Endometrium (tissue), 2 donors: ENCODE results near the gene ACOT7.

ENCODE experiments used
- FAIRE-seq: peaks from 2 replicates; lab custom pipeline; 2012; peaks lifted over from hg19 to GRCh38; lab: Jason Lieb, UNC
- donor health status: control.
- donor health status: control.

Gene ACOT7

DNA sequence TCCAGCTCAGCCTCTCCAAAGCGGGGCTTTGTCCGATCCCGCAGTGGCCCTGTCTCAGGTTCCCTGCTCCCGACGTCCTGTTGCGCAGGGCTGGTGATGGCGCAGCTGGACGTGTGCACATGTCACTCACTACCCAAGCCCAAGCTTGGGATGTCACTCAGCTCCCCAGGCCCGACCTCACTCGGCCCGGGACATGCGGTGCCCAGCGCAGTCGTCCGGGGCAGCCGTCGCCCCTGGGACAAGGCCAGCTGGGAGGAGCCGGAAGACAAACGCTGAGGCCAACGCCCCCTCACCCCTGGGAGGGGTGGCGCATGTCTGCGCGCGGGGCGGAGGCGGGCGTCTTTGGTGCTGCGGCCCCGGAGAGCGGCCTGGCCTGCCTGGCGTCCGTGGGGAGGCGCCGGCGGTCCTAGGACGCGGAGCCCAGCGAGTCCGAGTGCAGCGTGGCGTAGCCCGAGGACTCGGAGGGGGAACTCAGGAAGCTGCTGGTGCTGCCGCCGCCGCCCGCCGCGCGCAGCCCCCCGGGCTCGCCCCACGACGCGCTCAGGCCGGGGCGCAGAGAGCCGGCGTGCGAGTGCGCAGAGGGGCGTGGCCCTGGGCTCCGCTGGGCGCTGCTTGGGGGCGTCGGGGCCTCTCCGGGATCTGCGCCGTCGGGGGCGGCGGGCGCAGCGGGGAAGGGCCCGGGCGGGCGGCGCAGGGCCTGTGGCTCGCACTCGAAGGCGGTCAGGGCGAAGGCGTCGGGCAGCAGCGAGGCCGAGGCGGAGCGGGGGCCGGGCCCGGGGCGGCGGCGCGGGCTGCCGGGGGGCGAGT, 144.4 kb downstream of the ACOT7 start:
- FAIRE-seq: no peak

DNA sequence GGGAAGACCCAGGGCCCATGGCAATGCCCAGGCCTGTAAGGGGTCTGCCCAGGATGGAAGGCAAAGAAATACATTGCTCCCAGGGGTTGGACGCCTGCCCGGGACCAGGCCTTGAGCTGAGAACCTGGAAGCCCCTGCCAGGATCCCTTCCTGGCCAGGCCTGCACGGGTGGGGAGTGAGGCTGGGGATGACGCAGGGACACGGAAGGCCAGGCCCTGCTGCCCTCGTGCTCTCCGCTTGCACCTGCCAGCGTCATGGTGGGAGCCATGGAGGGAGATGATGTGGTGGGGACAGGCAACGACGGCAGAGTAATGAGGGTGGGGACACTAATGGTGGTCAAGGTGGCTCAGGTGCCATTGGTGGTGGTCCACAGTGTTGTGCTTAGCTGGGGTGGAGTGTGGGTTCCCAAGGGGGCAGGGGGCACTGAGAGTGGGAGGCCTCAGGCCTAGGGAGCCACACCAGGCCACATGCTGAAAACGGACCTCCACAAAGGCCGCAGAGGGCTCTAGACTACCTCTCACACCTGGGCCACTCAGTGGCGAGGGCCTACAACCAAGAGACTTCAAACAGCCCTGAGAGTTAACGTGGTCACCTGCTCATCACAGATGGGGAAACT, 145.3 kb downstream of the ACOT7 start:
- no peak for FAIRE-seq

DNA sequence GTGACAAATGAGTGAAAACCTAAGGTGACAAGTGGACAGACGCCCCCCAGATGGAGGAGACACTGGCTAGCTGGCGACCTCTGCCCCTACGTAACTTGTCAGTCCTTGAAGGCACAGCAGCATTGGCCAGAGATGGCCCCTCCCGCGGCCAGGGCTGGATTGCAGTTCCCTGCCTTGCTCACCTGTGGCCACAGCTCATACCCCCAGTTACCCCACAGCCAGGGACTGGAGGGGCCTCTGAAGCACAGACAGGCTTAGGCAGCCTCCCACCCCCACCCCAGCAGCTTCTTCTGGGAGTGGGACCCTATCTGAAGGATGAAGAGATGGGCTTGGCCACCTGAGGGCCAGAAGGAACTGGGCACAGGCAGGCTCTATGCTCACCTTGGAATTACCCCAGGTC, 145.9 kb downstream of the ACOT7 start:
- FAIRE-seq: no peak

DNA sequence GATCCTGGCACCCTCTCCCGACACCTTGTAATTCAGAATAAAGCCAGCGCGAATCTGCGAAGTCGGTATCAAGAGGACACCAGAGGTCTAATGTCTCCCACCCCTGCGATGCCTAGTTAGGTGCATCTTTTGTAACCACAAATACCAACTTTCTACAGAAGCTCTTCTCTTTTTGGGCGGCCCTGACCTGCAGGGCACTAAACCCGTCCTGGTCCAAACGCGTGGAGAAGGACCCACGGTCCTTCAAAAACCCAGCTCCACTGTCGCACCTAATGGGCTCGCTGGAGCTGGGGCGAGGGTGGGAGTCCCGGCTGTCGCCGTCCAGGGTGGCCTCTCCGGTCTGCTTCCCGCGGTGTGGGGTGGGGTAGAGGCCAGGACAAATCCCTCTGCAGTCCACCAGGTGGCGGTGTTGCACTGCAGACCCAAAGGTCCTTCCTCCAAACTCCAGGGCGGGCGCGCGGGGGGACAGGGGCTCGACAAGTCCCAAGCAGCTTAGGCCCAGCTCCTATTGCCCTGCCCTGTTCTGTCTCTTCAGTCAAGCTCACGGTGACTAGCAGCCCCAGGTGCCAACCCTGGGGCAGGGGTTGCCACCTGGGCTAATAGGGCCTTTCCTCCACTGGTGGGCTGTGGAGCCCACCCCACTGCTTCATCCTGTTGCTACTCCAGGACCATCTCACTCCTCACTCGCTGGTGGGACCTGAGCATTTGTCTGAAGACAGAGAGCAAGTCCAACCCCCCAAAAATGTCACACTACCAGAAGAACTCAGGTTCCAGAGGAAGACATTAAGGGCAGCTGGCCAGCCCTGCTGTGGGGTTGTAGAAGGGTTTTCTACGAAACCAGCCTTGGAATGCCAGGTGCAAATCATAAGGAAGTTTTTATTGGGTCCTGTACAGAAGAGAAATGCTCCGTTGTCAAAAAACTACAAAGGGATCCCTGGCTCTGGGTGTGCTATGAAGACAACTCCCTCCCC, 146.8 kb downstream of the ACOT7 start:
- FAIRE-seq: no peak

DNA sequence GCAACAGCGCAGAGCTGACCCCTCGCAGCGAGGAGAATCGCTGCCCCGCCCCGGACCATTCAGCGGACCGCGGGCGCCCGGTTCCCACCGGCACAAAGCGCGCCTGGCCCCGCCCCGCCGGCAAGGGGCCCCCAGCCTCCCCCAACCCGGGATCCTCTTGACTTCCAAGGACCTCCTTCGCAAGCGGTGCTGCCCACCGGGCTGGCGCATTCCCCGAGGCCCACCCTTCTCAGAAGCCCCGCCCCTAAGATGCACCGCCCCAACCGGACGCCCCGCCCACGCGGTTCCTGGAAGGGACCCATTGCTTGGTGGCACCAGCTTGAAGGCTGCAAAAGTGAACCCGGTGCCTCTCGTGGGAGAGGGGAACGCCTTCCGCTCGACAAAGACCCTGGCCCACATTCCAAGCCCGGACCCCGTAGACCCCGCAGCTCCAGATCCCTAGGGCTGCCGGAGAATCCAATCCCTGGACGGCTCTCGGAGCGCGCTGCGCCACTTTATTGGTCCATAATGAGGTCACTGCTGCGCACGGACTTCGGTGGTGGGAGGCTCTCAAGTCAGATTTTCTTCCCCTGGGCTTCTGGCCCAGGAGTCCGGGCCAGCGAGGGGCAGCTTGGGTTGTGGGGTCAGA, 147.6 kb downstream of the ACOT7 start:
- FAIRE-seq: no peak

DNA sequence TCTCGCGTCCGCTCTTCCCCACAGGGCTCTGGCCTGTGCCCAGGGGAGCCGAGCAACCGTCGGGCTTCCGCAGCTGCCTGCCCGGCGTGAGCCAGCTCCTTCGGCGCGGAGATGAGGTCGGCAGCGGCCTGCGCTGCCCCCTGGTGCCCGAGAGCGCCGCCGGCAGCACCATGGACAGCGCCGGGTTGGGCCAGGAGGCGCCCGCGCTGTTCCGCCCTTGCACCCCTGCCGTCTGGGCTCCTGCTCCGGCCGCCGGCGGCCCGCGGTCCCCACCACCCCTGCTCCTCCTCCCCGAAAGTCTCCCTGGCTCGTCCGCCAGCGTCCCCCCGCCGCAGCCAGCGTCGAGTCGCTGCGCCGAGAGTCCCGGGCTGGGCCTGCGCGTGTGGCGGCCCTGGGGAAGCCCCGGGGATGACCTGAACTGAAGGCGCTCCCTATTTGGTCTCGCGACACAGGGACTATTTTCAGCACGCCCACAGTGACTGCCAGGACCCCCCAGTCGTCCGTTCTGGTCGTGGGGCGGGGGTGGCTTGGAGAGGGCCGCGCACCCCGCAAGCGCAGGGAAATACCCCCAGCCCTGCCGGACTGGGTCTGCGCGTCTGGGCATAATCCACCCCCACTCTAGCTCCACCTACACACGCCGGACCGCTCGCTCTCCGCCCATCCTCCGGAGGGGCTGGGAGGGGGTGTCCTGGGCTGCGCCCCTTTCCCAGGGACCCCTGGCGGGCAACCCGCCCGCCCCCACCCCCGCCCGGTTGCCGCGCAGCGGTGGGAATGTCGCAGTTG, 148.3 kb downstream of the ACOT7 start:
- FAIRE-seq: no peak

DNA sequence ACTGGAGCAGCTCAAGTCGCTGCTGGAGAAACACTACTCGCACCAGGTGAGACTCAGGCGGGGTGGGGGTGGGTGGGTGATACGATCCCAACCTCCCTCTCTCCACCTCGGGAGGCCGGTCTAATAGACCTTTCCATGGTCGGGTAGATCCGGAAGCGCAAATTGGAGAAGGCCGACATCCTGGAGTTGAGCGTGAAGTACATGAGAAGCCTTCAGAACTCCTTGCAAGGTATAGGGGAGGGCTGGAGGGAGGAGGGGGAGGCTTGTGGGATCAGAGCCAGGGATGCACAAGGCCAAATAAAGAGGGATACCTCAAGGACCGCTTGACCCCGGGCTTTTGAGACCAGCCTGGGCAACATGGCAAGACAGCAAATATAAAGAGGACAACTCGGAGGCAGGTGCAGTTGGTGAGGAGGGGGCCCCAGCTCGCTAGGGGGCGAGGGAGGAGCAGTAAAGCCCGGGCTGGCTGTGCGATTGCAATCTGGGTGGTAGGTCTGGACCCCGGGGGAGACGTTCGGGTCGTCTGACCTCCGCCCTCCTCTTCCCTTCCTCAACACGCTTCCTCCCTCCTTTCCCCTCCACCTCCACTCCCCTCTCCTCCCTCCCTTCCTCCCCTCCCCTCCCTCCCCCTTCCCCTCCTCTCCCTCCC, 149.0 kb downstream of the ACOT7 start:
- FAIRE-seq: no peak

DNA sequence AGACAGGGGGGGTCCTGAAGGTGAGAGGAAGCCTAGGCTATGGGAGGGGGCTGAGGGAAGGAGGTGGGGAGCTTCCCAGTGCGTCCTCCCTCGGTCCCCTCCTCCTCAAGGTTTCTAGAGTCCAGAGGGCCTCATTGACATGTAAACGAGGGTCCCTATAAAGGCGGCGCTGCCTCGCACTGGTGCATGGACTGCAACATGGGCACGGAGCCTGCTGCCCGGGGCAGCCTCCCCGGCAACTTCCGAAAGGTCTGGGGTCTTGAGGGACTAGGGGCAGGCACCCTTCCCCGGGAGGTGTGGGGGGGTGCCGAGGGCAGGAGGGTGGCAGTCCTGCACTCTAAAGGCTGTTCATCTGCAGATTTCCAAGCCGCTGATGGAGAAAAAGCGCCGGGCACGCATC, 149.6 kb downstream of the ACOT7 start, which contains the start of gene HES3:
TSS of gene HES3 (plus strand) at position 187 of the 400 bp plus-strand sequence. CDS start at position 374, 187 bp downstream.
- no peak for FAIRE-seq

DNA sequence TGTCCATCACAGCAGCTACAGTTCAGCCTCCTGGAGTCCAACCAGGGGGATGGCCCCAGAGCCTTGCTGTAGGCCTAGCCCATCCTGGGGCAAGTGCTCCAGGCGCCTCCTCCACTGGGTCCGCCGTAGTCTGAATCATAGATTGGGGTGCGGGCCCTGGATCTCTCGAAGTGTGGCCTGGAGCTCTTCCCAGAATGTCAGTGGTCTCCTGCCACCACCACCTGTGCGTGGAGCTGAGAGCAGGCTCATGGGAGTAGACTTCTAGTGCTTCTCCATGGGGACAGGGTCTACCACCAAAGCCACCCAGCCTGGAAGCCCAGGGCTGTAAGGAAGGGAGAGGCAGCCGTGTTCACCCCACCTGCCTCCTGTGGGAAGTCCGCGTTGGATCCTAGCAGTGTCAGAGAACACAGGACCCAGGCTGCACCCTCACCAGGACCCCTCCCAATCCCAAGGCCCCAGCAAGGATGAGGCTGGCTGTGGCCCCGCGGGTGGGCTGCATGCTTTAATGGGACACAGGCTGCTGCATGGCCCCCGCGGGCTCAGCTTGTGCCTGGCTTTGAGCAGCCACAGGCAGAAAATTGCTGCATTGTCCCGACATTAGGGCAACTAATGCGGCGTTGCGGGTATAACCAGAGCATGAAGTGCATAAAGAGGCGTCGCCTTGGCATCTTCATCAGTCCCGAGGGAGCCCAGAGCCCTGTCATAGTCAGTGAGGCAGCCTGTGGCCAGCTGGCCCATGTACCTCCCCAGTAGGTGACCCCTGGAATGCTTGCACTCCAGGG, 150.3 kb downstream of the ACOT7 start:
- FAIRE-seq: no peak

DNA sequence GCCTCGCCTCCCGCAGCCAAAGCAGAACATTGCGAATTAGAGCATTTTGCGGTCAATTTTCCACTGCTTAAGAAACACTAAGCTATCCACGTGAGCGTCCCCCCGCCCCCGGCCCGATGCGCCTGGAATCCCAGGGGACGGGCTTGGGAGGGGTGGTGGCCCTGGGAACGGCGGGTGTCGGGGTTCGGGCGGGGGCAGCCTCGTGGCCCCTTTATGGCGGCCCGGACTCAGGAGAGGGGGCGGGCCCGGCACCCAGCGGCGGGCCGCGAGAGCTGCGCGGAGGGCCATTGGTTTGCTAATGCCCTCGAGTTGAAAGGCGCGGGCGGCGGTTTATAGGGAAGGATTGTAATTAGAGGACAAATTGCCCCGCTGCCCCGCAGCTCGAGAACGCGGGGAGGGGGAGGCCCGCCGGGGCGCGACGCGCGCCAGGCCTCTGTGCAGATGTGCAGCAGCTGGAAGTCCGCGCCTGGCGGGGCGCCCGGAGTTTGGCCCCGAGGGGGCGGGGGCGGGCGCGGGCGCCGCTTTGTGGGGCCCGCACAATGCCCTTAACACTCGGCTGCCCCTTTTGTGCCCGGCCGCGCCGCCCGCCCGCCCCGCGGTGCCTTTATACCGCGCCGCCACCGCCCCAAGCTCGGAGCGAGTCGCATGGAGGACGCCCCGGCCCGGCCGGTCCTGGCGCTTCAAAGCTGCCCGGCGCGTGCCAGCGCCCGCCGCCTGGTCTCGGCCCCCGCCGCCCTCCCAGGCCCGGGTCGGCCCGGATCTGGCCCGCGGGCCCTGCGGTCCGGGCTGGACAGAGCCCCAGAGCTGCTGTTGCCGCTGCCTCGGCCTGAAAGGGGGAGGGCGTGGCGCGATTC, 151.5 kb downstream of the ACOT7 start:
- no peak for FAIRE-seq

DNA sequence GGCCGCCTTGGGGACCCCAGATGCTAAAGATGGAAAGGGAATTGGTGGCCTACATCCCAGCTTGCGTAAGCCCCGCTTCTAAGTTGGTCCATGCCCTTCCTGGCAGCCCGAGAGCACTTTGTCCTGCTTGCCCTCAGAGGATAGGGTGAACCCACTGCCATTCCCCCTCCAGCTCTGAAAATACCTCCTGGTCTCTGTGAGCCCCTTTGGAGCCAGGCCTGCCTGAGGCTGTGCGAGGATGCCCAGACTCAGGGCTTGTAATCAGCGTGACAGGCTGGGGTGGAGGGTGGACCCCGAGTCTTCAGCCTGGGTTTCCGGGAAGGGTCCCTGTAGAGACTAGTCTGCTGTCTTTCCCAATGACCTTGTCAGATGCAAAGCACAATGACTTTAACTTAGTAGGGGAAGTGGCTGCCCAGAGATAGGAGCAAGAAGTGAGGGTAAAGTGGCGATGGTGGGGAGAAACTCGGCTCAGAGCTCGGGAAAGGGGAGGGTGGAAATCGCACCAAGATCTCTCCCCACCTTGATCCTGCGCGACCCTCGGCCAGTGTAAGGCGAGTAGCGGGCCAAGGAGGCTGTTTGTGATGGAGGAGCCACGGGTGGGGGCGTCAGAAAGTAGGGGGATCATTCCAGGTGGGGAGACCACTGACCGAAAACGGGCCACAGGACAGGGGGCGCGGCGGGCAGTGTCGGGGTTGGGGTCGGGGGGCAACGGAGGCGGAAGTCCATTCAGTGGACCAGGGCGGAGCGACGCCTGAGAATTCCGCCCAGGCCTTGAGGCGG, 152.3 kb downstream of the ACOT7 start:
- FAIRE-seq: no peak

DNA sequence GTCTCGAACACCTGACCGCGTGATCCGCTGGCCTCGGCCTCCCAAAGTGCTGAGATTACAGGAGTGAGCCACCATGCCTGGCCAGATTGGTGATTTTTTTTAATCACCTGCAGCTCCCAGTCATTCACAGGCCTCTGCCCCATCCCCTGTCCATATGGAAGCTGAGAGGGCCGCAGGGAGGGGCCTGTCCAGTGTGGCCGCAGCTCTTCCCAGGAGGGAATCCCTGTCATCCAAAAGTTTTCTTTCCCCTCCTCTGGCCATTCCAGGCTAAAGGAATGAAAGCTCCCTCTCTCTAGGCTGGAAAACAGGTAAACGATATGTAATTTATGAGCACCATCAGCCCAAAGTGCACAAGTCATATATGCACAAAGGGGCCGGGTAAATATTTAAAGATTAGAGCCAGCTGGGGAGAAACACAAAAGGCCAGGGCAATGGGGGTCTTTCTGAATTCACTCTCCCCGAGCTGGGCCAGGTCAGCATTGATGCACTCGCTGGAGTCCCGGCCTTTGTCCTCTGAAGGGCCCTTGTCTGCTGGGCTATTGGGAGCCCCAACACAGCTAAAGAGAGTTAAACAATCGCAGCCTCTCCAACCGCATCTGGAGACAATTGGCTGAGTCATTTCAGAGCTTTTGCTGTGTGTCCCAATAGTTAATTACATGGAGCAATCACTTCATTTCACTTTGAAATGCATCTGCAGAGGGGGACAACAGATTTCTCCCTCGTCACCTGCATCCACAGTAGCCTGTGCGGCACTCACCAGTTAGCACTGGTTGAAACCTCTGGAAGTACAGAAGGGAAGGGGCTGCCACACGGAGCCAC, 153.4 kb downstream of the ACOT7 start:
- no peak for FAIRE-seq

DNA sequence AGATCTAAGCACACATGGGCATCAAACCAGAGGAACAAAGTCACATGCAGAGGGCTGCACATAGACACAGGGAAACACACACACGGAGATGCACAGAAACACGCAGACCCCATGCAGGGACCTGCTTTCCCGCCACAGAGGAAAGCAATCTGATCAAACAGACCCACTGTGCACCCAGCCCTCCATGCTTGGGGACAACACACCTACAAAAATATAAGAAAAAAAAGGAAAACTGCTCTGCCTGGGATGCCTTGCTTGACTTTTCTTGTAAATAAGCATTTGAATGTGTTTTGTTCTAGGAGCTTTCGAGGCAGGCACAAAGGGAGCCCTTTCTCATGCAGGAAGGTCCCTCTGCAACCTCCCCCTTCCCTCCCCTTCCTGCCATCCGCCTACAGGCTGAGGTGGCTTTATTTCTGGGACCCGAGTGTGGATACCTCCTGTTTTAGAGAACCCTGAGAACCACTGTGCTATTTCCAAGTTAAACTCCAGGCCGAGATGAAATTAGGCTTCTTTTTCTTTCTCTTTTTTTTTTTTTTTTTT, 154.3 kb downstream of the ACOT7 start:
- FAIRE-seq: no peak

DNA sequence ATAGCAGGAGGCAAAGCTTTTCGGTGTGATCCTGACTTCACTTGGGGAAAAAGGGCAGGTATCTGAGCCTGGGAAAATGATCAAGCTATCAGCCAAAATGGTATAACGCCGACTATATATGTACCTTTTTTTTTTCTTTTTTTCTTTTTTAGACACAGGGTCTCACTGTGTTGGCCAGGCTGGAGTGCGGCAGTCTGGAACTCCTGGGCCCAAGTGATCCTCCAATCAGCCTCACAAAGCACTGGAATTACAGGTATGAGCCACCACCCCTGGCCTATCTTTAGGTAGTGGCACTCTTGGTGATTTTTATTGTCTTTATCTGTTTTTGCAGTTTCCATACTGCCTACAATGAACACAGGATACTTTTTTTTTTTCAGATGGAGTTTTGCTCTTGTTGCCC, 156.5 kb downstream of the ACOT7 start:
- no peak for FAIRE-seq

DNA sequence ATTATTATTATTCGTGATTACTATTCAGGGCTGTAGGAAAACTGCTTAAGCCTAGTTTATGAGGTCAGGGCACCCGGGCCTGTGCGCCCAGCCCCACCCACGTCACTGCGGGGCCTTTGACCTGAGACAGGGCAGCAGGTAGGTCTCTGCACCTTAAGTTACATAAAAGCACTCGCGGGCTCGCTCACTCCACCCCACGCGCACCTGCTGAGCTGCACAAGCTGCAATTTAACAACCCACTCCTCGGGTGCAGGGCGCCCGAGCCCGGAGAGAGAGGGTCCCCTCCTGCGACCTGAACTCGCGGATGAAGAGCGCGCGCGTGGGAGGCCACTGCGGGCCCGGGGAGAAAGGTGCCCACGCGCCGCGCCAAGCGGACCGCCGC, 158.3 kb downstream of the ACOT7 start:
- no peak for FAIRE-seq

DNA sequence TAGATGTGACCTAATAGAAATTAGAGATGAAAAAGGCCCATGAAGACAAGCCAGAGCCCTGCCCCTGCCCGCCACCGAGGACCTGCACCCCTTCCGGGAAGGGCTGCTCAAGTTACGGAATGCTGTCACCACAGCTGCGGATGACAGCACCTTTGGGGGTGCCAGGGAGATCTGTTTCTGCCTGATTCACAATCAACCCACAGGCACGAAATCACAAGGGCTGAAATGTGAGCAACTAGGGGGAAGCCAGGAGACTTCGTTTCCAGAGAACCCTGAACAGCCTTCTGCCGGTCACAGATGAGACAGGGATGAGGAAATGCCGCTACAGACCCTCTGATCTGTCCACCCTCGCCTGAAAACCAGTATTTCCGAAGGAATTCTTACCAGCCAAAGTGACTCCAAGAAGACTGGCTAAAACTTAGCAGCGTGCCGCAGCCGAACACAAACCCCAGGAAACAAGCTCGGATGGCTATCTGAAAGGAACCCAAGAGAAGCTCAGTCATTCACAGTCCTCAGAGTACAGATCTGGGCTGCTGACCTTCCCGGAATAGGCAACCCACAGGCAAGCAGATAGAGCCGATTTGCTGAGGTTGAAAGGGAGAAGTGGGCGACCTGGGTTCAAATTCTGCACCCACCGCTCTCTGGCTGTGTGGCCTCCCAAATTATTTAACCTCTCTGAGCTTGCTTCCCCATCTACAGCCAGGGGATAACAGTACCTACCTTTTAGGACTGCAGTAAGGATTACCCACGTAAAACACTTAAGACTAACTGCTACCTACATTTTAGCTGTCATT, 158.9 kb downstream of the ACOT7 start:
- no peak for FAIRE-seq
